HCT116 (cell line): ENCODE data around the gene RHEB. TPM values are rescaled to one million over a fixed set of nuclear protein-coding genes. Genes with fewer than 3 reads are reported as not detected.

Source experiments
- ATAC-seq: fragments of 200-7000 bp; cut with Tn5 transposase; 2 replicates; pipeline ENCODE4 v1.9.1; 2020; ENCODE audit warnings: mild to moderate bottlenecking, moderate library complexity
- BruUV-seq: library from RNA; stranded (reverse); fragments of 400-500 nt; replicated peaks from 2 replicates; lab custom pipeline; 2021; lab: Mats Ljungman, UMichigan
- CTCF ChIA-PET: fragments of 300-600 bp; sonication (Branson Sonifier 250); formaldehyde crosslinking; loops from one replicate; lab custom pipeline; 2021; ENCODE audit warnings: antibody characterized with exemption; lab: Charles Lee
- POLR2A ChIA-PET: fragments of 300-600, 350-600 bp; sonication (Branson Sonifier 250); formaldehyde crosslinking; loops from one replicate; lab custom pipeline; 2021; ENCODE audit warnings: antibody characterized with exemption; lab: Charles Lee
- RAD21 ChIA-PET, 2 experiments: fragments of 300-600 bp; sonication (Branson Sonifier 250); formaldehyde crosslinking; loops; one replicate each; lab custom pipeline; 2023; ENCODE audit warnings: low total read pairs in 2 of 2; ENCODE audit not compliant: uncharacterized antibody in 2 of 2, unreplicated experiment in 2 of 2, low non-redundant PET in 1 of 2; lab: Charles Lee
- DNase-seq: peaks from one replicate; pipeline ENCODE4 v3.0.0-alpha.2; 2010; ENCODE audit warnings: low read depth, low spot score
- H2AFZ ChIP-seq: fragments of 200-600 bp; shearing (Covaris generic), sonication (generic); 2 replicates; pipeline ENCODE4 v1.6.1; 2017; ENCODE audit warnings: low read depth, mixed run types, mixed read lengths, antibody characterized with exemption, low read length; ENCODE audit not compliant: poor library complexity, severe bottlenecking
- H3K27ac ChIP-seq: 2 replicates; pipeline ENCODE4 v1.5.1; 2012; ENCODE audit warnings: low read depth, low read length
- H3K27me3 ChIP-seq: fragments of 200-600 bp; sonication (generic); 2 replicates; pipeline ENCODE4 v1.6.1; 2016; ENCODE audit warnings: mixed run types, low read length, mixed read lengths; ENCODE audit not compliant: insufficient read depth
- H3K36me3 ChIP-seq, 2 experiments: fragments of 200-500 bp in 1 of 2; fragments of 200-600 bp in 1 of 2; sonication (Bioruptor generic) in 1 of 2; sonication (generic) in 1 of 2; 2 replicates each; pipeline versions ENCODE4 v1.5.1 to v1.6.1; 2014 to 2016; ENCODE audit warnings: low read length in 2 of 2, inconsistent platforms in 1 of 2, mixed read lengths in 1 of 2, mixed run types in 1 of 2; ENCODE audit not compliant: insufficient read depth in 2 of 2, control insufficient read depth in 1 of 2
- H3K4me1 ChIP-seq, 2 experiments: fragments of 200-600 bp in 1 of 2; sonication (generic) in 1 of 2; 2 replicates each; pipeline versions ENCODE4 v1.5.1 to v1.6.1; 2012 to 2017; ENCODE audit warnings: low read length in 2 of 2, inconsistent platforms in 1 of 2, mild to moderate bottlenecking in 1 of 2, mixed read lengths in 1 of 2, mixed run types in 1 of 2, moderate library complexity in 1 of 2; ENCODE audit not compliant: insufficient read depth in 2 of 2, control insufficient read depth in 1 of 2
- H3K4me2 ChIP-seq: fragments of 200-600 bp; sonication (generic); 2 replicates; pipeline ENCODE4 v1.6.1; 2017; ENCODE audit warnings: mixed run types, low read length, mixed read lengths
- H3K4me3 ChIP-seq, 2 experiments: fragments of 200-600 bp in 1 of 2; sonication (generic) in 1 of 2; replicated peaks in 1 of 2; 2 replicates each; pipeline ENCODE4 v1.5.1; 2011 to 2016; ENCODE audit warnings: low read length in 2 of 2, control low read depth in 1 of 2, low read depth in 1 of 2, mild to moderate bottlenecking in 1 of 2, mixed read lengths in 1 of 2, mixed run types in 1 of 2
- H3K79me2 ChIP-seq: fragments of 200-600 bp; sonication (generic); 2 replicates; pipeline ENCODE4 v1.6.1; 2017; ENCODE audit warnings: mild to moderate bottlenecking, mixed run types, low read length, moderate library complexity, mixed read lengths; ENCODE audit not compliant: insufficient read depth
- H3K9ac ChIP-seq: fragments of 200-600 bp; sonication (generic); 2 replicates; pipeline ENCODE4 v1.6.1; 2016; ENCODE audit warnings: low read length, mixed read lengths
- H3K9me2 ChIP-seq: fragments of 200-600 bp; sonication (generic), shearing (Covaris generic); 2 replicates; pipeline ENCODE4 v1.6.1; 2017; ENCODE audit warnings: mixed run types, mild to moderate bottlenecking, moderate library complexity; ENCODE audit not compliant: insufficient read depth
- H3K9me3 ChIP-seq, 2 experiments: fragments of 200-500 bp in 1 of 2; fragments of 200-600 bp in 1 of 2; sonication (Bioruptor generic) in 1 of 2; sonication (generic) in 1 of 2; 2 replicates each; pipeline ENCODE4 v1.6.1; 2014 to 2017; ENCODE audit warnings: low read length in 2 of 2, mixed read lengths in 2 of 2, inconsistent platforms in 1 of 2, low read depth in 1 of 2, mild to moderate bottlenecking in 1 of 2, mixed run types in 1 of 2, moderate library complexity in 1 of 2; ENCODE audit not compliant: control insufficient read depth in 1 of 2, insufficient read depth in 1 of 2
- H4K20me1 ChIP-seq: fragments of 200-600 bp; sonication (generic), shearing (Covaris generic); 2 replicates; pipeline ENCODE4 v1.6.1; 2017; ENCODE audit warnings: mixed run types, mild to moderate bottlenecking, moderate library complexity; ENCODE audit not compliant: insufficient read depth
- CBX3 ChIP-seq: IDR thresholded peaks from 2 replicates; pipeline ENCODE4 v1.6.1; 2012; ENCODE audit warnings: low read depth
- EGR1 ChIP-seq: IDR thresholded peaks from 2 replicates; pipeline ENCODE4 v1.6.1; 2012; ENCODE audit warnings: low read depth
- ELF1 ChIP-seq: IDR thresholded peaks from 2 replicates; pipeline ENCODE4 v1.6.1; 2012; ENCODE audit warnings: low read depth, borderline replicate concordance
- EZH2 ChIP-seq: fragments of 200-600 bp; sonication (generic); IDR thresholded peaks from 2 replicates; pipeline ENCODE4 v1.6.1; 2017; ENCODE audit warnings: antibody characterized with exemption, mixed run types
- EZH2phosphoT487 ChIP-seq: fragments of 200-600 bp; IDR thresholded peaks from 2 replicates; pipeline ENCODE4 v1.6.1; 2018; ENCODE audit warnings: antibody characterized with exemption, borderline replicate concordance
- FOSL1 ChIP-seq: IDR thresholded peaks from 2 replicates; pipeline ENCODE4 v1.6.1; 2012; ENCODE audit warnings: low read depth
- JUND ChIP-seq: IDR thresholded peaks from 2 replicates; pipeline ENCODE4 v1.6.1; 2012
- POLR2A ChIP-seq: IDR thresholded peaks from 2 replicates; pipeline ENCODE4 v1.7.0; 2011; ENCODE audit warnings: borderline replicate concordance; ENCODE audit not compliant: insufficient read depth, insufficient read length; ENCODE audit errors: extremely low read depth
- POLR2AphosphoS5 ChIP-seq: IDR thresholded peaks from 2 replicates; pipeline ENCODE4 v1.6.1; 2011; ENCODE audit warnings: mild to moderate bottlenecking, low read depth, low read length, moderate library complexity
- RAD21 ChIP-seq: IDR thresholded peaks from 2 replicates; pipeline ENCODE4 v1.6.1; 2012; ENCODE audit warnings: low read depth, mild to moderate bottlenecking
- SP1 ChIP-seq: IDR thresholded peaks from 2 replicates; pipeline ENCODE4 v1.6.1; 2012; ENCODE audit warnings: low read depth
- SRF ChIP-seq: IDR thresholded peaks from 2 replicates; pipeline ENCODE4 v1.6.1; 2012; ENCODE audit warnings: low read depth
- intact Hi-C: fragments of 100-400 bp; cut with micrococcal nuclease; formaldehyde crosslinking; loops from 2 replicates; pipeline ENCODE4 v1.10.0; 2022
- total RNA-seq: library from RNA; stranded (reverse); gene quantifications from one replicate; pipeline ENCODE4 v1.2.1, GENCODE V29; 2021; ENCODE audit not compliant: unreplicated experiment
- TF ChIP-seq, protein P1 (sequence below): IDR thresholded peaks from 2 replicates; pipeline ENCODE4 v1.6.1; 2012
- TF ChIP-seq, protein P2 (sequence below): IDR thresholded peaks from 2 replicates; pipeline ENCODE4 v1.6.1; 2012
- TF ChIP-seq, protein P3 (sequence below), 3 experiments: fragments of 200-600 bp in 1 of 3; sonication (generic) in 1 of 3; IDR thresholded peaks in 2 of 3; conservative IDR thresholded peaks in 1 of 3; 2 replicates each; pipeline ENCODE4 v1.5.1; 2012 to 2017; ENCODE audit warnings: low read depth in 2 of 3, low read length in 2 of 3, antibody characterized with exemption in 1 of 3, borderline replicate concordance in 1 of 3, control low read depth in 1 of 3, mild to moderate bottlenecking in 1 of 3, mixed read lengths in 1 of 3, mixed run types in 1 of 3, moderate library complexity in 1 of 3; ENCODE audit not compliant: insufficient read depth in 1 of 3
- TF ChIP-seq, protein P4 (sequence below): IDR thresholded peaks from 2 replicates; pipeline ENCODE4 v1.6.1; 2012; ENCODE audit warnings: low read depth

RHEB gene
- total RNA-seq, 1 experiment from 2014 or later, result 114 TPM

DNA sequence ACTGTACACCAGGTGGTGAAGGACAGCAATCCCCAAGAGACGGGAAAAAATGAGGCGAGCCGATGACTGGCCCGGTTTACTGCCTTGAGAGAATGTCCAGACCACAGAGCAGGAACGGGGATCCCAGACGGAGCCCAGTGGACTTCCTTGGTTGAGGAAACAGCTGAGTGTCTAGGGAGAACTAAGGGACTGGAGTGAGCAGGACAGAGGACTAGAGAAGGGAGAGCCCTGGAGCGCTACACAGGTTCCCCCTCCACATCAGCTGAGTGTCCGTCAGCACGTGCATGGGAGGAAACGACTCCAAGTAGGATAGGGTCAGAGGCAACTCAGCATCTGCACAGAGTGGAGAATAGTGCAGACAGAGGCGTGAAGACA lies 102.8 kb downstream of the RHEB start:
- Histone ChIP-seq H3K9ac (no peak overlapping the region), H3K36me3 (no peaks in the 10 kb centered on the region), H3K9me2 (no peaks in the 10 kb centered on the region), H3K4me3 (no peak overlapping the region), H3K4me2 (no peak overlapping the region), H3K9me3 (peaks cover under 1 to 17% of the 10 kb centered on the region in 2 experiments; a peak in 3 of 4 replicates), H3K27ac (no peak overlapping the region), H4K20me1 (no peaks in the 10 kb centered on the region), H2AFZ (no peak overlapping the region), H3K79me2 (no peaks in the 10 kb centered on the region)
- ChIA-PET POLR2A (no interaction called here), RAD21 (no interaction called here)
- BruUV-seq, result no TSS peak
- DNase-seq (no peak), ATAC-seq (no peak)
- intact Hi-C loops, result no loop called here
- no peak for TF ChIP-seq SP1
- no peak for TF ChIP-seq SRF
- TF ChIP-seq EZH2, result no peak
- TF ChIP-seq, protein P1, sequence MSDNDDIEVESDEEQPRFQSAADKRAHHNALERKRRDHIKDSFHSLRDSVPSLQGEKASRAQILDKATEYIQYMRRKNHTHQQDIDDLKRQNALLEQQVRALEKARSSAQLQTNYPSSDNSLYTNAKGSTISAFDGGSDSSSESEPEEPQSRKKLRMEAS, result no peak
- no peak for TF ChIP-seq ELF1
- no peak for TF ChIP-seq JUND
- TF ChIP-seq, protein P2, sequence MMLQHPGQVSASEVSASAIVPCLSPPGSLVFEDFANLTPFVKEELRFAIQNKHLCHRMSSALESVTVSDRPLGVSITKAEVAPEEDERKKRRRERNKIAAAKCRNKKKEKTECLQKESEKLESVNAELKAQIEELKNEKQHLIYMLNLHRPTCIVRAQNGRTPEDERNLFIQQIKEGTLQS, result no peak
- TF ChIP-seq POLR2A, result no peak
- no peak for TF ChIP-seq CBX3
- TF ChIP-seq, protein P3, sequence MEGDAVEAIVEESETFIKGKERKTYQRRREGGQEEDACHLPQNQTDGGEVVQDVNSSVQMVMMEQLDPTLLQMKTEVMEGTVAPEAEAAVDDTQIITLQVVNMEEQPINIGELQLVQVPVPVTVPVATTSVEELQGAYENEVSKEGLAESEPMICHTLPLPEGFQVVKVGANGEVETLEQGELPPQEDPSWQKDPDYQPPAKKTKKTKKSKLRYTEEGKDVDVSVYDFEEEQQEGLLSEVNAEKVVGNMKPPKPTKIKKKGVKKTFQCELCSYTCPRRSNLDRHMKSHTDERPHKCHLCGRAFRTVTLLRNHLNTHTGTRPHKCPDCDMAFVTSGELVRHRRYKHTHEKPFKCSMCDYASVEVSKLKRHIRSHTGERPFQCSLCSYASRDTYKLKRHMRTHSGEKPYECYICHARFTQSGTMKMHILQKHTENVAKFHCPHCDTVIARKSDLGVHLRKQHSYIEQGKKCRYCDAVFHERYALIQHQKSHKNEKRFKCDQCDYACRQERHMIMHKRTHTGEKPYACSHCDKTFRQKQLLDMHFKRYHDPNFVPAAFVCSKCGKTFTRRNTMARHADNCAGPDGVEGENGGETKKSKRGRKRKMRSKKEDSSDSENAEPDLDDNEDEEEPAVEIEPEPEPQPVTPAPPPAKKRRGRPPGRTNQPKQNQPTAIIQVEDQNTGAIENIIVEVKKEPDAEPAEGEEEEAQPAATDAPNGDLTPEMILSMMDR (IDR thresholded peaks at IDR 0.05 in 2 of 3, conservative IDR thresholded peaks at IDR 0.05 in 1 of 3; ENCODE audit: borderline replicate concordance in 1 of 3, insufficient read depth in 1 of 3, low read depth in 2 of 3, low read length in 2 of 3), result no peak
- TF ChIP-seq EGR1, result no peak
- TF ChIP-seq EZH2phosphoT487, result no peak
- TF ChIP-seq FOSL1, result no peak
- TF ChIP-seq, protein P4, sequence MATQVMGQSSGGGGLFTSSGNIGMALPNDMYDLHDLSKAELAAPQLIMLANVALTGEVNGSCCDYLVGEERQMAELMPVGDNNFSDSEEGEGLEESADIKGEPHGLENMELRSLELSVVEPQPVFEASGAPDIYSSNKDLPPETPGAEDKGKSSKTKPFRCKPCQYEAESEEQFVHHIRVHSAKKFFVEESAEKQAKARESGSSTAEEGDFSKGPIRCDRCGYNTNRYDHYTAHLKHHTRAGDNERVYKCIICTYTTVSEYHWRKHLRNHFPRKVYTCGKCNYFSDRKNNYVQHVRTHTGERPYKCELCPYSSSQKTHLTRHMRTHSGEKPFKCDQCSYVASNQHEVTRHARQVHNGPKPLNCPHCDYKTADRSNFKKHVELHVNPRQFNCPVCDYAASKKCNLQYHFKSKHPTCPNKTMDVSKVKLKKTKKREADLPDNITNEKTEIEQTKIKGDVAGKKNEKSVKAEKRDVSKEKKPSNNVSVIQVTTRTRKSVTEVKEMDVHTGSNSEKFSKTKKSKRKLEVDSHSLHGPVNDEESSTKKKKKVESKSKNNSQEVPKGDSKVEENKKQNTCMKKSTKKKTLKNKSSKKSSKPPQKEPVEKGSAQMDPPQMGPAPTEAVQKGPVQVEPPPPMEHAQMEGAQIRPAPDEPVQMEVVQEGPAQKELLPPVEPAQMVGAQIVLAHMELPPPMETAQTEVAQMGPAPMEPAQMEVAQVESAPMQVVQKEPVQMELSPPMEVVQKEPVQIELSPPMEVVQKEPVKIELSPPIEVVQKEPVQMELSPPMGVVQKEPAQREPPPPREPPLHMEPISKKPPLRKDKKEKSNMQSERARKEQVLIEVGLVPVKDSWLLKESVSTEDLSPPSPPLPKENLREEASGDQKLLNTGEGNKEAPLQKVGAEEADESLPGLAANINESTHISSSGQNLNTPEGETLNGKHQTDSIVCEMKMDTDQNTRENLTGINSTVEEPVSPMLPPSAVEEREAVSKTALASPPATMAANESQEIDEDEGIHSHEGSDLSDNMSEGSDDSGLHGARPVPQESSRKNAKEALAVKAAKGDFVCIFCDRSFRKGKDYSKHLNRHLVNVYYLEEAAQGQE, result no peak
- no peak for TF ChIP-seq POLR2AphosphoS5
- no peak for TF ChIP-seq RAD21
- TF ChIP-seq, all 23 proteins: peak for 0
- Histone ChIP-seq H3K4me1 (peaks cover 0 to under 1% of the 10 kb centered on the region in 2 experiments; a peak in 2 of 4 replicates), H3K27me3 (no peaks in the 10 kb centered on the region)
- CTCF ChIA-PET, result no interaction called here
